ENCODE measurements around the gene SEMA5B.

DNA sequence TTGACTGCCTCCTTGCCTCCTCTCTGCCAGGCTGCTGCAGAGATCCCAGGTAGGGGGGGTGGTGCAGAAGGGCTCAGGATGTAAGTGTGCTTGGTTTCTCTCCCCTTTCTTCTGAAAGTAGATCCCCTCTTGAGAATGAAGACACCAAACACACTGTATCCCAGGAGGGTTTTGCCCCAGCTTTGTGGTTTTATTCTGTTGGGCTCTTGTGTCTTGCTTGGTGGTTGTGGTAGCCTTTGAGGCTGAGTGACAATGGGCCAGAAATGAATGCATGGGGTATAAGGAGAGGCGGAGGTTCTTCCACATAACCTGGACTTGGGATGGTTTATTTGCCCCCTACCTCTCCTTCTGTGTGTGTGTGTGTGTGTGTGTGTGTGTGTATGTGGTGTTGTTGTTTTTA is 45.0 kb upstream of the SEMA5B start:
- no peak for TF ChIP-seq CTCF (conservative IDR thresholded peaks at IDR 0.05)
- no peak for TF ChIP-seq EZH2 (IDR thresholded peaks at IDR 0.05; ENCODE audit: low read depth)

Data from PC-9 (cell line).